ENCODE measurements around the gene RILPL2. TPM values are rescaled to one million over a fixed set of nuclear protein-coding genes. Genes with fewer than 3 reads are reported as not detected.

Gene RILPL2
- total and polyA plus RNA-seq, 2 experiments from 2014 or later, result 1.4 to 2.0 TPM

- TF ChIP-seq, protein P1, sequence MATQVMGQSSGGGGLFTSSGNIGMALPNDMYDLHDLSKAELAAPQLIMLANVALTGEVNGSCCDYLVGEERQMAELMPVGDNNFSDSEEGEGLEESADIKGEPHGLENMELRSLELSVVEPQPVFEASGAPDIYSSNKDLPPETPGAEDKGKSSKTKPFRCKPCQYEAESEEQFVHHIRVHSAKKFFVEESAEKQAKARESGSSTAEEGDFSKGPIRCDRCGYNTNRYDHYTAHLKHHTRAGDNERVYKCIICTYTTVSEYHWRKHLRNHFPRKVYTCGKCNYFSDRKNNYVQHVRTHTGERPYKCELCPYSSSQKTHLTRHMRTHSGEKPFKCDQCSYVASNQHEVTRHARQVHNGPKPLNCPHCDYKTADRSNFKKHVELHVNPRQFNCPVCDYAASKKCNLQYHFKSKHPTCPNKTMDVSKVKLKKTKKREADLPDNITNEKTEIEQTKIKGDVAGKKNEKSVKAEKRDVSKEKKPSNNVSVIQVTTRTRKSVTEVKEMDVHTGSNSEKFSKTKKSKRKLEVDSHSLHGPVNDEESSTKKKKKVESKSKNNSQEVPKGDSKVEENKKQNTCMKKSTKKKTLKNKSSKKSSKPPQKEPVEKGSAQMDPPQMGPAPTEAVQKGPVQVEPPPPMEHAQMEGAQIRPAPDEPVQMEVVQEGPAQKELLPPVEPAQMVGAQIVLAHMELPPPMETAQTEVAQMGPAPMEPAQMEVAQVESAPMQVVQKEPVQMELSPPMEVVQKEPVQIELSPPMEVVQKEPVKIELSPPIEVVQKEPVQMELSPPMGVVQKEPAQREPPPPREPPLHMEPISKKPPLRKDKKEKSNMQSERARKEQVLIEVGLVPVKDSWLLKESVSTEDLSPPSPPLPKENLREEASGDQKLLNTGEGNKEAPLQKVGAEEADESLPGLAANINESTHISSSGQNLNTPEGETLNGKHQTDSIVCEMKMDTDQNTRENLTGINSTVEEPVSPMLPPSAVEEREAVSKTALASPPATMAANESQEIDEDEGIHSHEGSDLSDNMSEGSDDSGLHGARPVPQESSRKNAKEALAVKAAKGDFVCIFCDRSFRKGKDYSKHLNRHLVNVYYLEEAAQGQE (IDR thresholded peaks at IDR 0.05; ENCODE audit: unreplicated experiment), result no peak
- TF ChIP-seq, protein P2, sequence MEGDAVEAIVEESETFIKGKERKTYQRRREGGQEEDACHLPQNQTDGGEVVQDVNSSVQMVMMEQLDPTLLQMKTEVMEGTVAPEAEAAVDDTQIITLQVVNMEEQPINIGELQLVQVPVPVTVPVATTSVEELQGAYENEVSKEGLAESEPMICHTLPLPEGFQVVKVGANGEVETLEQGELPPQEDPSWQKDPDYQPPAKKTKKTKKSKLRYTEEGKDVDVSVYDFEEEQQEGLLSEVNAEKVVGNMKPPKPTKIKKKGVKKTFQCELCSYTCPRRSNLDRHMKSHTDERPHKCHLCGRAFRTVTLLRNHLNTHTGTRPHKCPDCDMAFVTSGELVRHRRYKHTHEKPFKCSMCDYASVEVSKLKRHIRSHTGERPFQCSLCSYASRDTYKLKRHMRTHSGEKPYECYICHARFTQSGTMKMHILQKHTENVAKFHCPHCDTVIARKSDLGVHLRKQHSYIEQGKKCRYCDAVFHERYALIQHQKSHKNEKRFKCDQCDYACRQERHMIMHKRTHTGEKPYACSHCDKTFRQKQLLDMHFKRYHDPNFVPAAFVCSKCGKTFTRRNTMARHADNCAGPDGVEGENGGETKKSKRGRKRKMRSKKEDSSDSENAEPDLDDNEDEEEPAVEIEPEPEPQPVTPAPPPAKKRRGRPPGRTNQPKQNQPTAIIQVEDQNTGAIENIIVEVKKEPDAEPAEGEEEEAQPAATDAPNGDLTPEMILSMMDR (conservative IDR thresholded peaks at IDR 0.05; ENCODE audit: low read depth in 2 of 2), result no peak
- TF ChIP-seq ZNF331 (CRISPR knock-in tag; IDR thresholded peaks at IDR 0.05; ENCODE audit: low read depth) (no peak), POLR2AphosphoS5 (IDR thresholded peaks at IDR 0.05; ENCODE audit: low read depth) (no peak), JUNB (IDR thresholded peaks at IDR 0.05; ENCODE audit: unreplicated experiment) (no peak), ETS1 (IDR thresholded peaks at IDR 0.05) (no peak), ZNF114 (CRISPR knock-in tag; IDR thresholded peaks at IDR 0.05) (no peak)
Observed at GRCh38 chr12:123444092-123445026, 7.9 kb upstream of the RILPL2 start (continued).

DNA sequence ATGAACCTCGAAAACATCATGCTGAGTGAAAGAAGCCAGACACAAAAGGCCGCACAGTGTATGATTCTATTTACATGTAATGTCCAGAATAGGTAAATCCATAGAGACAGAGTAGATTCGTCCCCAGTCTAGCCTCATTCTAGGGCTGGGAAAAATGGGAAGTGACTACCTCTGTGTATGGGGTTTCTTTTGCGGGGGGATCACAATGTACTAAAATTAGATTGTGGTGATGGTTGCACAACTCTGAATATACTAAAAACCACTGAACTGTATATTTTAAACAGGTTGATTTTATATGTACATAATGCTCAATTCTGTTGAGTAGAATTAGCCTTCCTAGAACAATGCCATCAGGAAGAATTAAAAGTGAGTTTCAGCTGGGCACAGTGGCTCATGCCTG, 6.3 kb upstream of the RILPL2 start:
- Histone ChIP-seq H3K27ac (ENCODE audit: low read depth) (no peak overlapping the region), H3K36me3 (ENCODE audit: insufficient read depth) (no peaks in the 10 kb centered on the region), H3K27me3 (ENCODE audit: insufficient read depth) (peaks cover 3% of the 10 kb centered on the region), H3F3A (replicated peaks; ENCODE audit: low read depth) (no peaks in the 10 kb centered on the region), H2AFZ (no peak overlapping the region), H3K4me2 (no peak overlapping the region), H3K79me2 (replicated peaks; ENCODE audit: insufficient read depth) (no peaks in the 10 kb centered on the region), H3K4me3 (no peak overlapping the region), H4K20me1 (replicated peaks; ENCODE audit: insufficient read depth) (no peaks in the 10 kb centered on the region), H3K9me2 (ENCODE audit: insufficient read depth) (no peaks in the 10 kb centered on the region), H3K4me1 (ENCODE audit: insufficient read depth) (peaks cover 11% of the 10 kb centered on the region)
- TF ChIP-seq ZNF114 (CRISPR knock-in tag; IDR thresholded peaks at IDR 0.05), result no peak
- no peak for TF ChIP-seq ZNF331 (CRISPR knock-in tag; IDR thresholded peaks at IDR 0.05; ENCODE audit: low read depth)
- TF ChIP-seq NANOG (IDR thresholded peaks at IDR 0.05; ENCODE audit: borderline replicate concordance), result no peak
- DNase-seq (ENCODE audit: low spot score), result no peak
- Mint-ChIP-seq H3K27ac (no peak overlapping the region), H3K4me1 (peaks cover 8% of the 10 kb centered on the region; the same call in 2 of the 3 replicates), H3K36me3 (ENCODE audit: low read depth) (no peaks in the 10 kb centered on the region), H3K4me3 (no peak overlapping the region), H3K9me3 (no peaks in the 10 kb centered on the region), H3K27me3 (ENCODE audit: insufficient read depth, low read depth, poor library complexity) (peaks cover 9% of the 10 kb centered on the region)
- no peak for ATAC-seq

All from GM23338 (cell line).